ENCODE results near the gene UST.
"Not testable (repeated sequence)": the region's sequence is repeated elsewhere in the genome, so short reads cannot be mapped to it uniquely, and the experiment has no call there.

The UST gene

DNA sequence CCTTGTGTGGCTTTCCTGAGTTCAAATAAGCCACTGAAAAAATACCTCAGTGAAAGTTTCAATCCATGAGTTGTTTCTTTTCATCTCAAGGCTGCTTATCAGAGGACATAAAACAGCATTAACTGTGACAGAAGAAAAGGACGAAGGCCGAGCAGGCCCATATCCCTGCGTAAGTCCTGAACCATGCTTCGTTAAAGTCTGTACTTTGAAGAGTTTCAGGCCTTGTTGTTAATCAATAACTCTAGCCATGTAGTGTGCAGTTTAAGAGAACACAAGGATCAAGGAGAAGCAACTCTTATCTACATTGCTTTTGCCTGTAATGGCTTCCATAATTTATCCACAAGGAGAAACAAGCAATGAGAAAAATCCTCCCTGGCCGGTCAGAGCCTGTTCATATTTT, 165.4 kb downstream of the UST start:
- whole genome bisulfite sequencing, result 83% methylated on average over 4 of the region's 5 CpGs
- Histone ChIP-seq H2BK5ac (ENCODE audit: low read depth, low read length, poor library complexity, severe bottlenecking) (no peak overlapping the region), H4K91ac (ENCODE audit: low read length) (no peak overlapping the region)

GRCh38 chr6:148915810-148916209, 169.0 kb downstream of the UST start:
- 91% methylated on average over 1 of the region's 1 CpG for WGBS
- Histone ChIP-seq H2AFZ (ENCODE audit: low read depth, low read length) (no peak overlapping the region), H3K14ac (ENCODE audit: low read length in 2 of 2) (no peak overlapping the region), H3K9ac (ENCODE audit: low read length) (no peak overlapping the region), H3K4me2 (ENCODE audit: low read length, poor library complexity, severe bottlenecking) (no peak overlapping the region), H3K4me3 (ENCODE audit: insufficient read depth in 1 of 2, low read depth in 1 of 2, low read length in 2 of 2) (no peak overlapping the region), H3K27ac (ENCODE audit: low read length, poor library complexity, severe bottlenecking) (no peak overlapping the region), H3K4me1 (ENCODE audit: control insufficient read depth, insufficient read depth, low read depth, low read length) (no peaks in the 10 kb centered on the region), H2BK15ac (ENCODE audit: low read depth, poor library complexity, severe bottlenecking) (no peak overlapping the region), H3K79me1 (replicated peaks; ENCODE audit: low read length, poor library complexity, severe bottlenecking) (peaks cover 2% of the 10 kb centered on the region), H2BK5ac (ENCODE audit: low read depth, low read length, poor library complexity, severe bottlenecking) (no peak overlapping the region), H3K4ac (ENCODE audit: low read depth in 1 of 2, low read length in 2 of 2) (no peak overlapping the region), H2BK12ac (ENCODE audit: low read length in 2 of 2) (no peak overlapping the region), H3K36me3 (ENCODE audit: control insufficient read depth in 1 of 2, insufficient read depth in 2 of 2, low read depth in 1 of 2, low read length in 2 of 2) (no peaks in the 10 kb centered on the region), H3K18ac (ENCODE audit: low read depth in 1 of 2, low read length in 2 of 2) (no peak overlapping the region), H2BK120ac (ENCODE audit: low read depth, low read length) (no peak overlapping the region), H3K27me3 (ENCODE audit: control insufficient read depth in 1 of 2, insufficient read depth in 1 of 2, low read length in 2 of 2) (no peaks in the 10 kb centered on the region), H3K9me3 (ENCODE audit: control insufficient read depth, low read length) (peaks cover 4% of the 10 kb centered on the region), H4K8ac (ENCODE audit: low read length) (no peak overlapping the region), H3K23ac (ENCODE audit: low read length in 2 of 2) (no peak overlapping the region), H4K91ac (ENCODE audit: low read length) (no peak overlapping the region), H2AK5ac (ENCODE audit: low read length, severe bottlenecking) (no peak overlapping the region)
- no peak for DNase-seq

More for the DNA sequence above, 165.4 kb downstream of the UST start:
- no peaks in the 10 kb centered on the region for H3K36me3 ChIP-seq (ENCODE audit: control insufficient read depth in 1 of 2, insufficient read depth in 2 of 2, low read depth in 1 of 2, low read length in 2 of 2)
- no peaks in the 10 kb centered on the region for H3K4me1 ChIP-seq (ENCODE audit: control insufficient read depth, insufficient read depth, low read depth, low read length)
- H3K9ac ChIP-seq (ENCODE audit: low read length), result no peak overlapping the region
- H3K4ac ChIP-seq (ENCODE audit: low read depth in 1 of 2, low read length in 2 of 2), result no peak overlapping the region
- no peak overlapping the region for H4K8ac ChIP-seq (ENCODE audit: low read length)
- no peak overlapping the region for H3K18ac ChIP-seq (ENCODE audit: low read depth in 1 of 2, low read length in 2 of 2)
- peaks cover 4% of the 10 kb centered on the region for H3K9me3 ChIP-seq (ENCODE audit: control insufficient read depth, low read length)
- H2BK120ac ChIP-seq (ENCODE audit: low read depth, low read length), result no peak overlapping the region
- no peaks in the 10 kb centered on the region for H3K79me1 ChIP-seq (replicated peaks; ENCODE audit: low read length, poor library complexity, severe bottlenecking)
- H3K23ac ChIP-seq (ENCODE audit: low read length in 2 of 2), result no peak overlapping the region
- DNase-seq, result no peak
- no peak overlapping the region for H2AFZ ChIP-seq (ENCODE audit: low read depth, low read length)
- no peak overlapping the region for H2BK12ac ChIP-seq (ENCODE audit: low read length in 2 of 2)
- H3K14ac ChIP-seq (ENCODE audit: low read length in 2 of 2), result no peak overlapping the region
- H3K4me3 ChIP-seq (ENCODE audit: insufficient read depth in 1 of 2, low read depth in 1 of 2, low read length in 2 of 2), result no peak overlapping the region
- no peak overlapping the region for H2BK15ac ChIP-seq (ENCODE audit: low read depth, poor library complexity, severe bottlenecking)
- no peaks in the 10 kb centered on the region for H3K27me3 ChIP-seq (ENCODE audit: control insufficient read depth in 1 of 2, insufficient read depth in 1 of 2, low read length in 2 of 2)
- no peak overlapping the region for H3K4me2 ChIP-seq (ENCODE audit: low read length, poor library complexity, severe bottlenecking)
- no peak overlapping the region for H3K27ac ChIP-seq (ENCODE audit: low read length, poor library complexity, severe bottlenecking)
- H2AK5ac ChIP-seq (ENCODE audit: low read length, severe bottlenecking), result no peak overlapping the region

- not testable (repeated sequence) for H3K36me3 ChIP-seq (ENCODE audit: control insufficient read depth in 1 of 2, insufficient read depth in 2 of 2, low read depth in 1 of 2, low read length in 2 of 2); H3K27ac ChIP-seq (ENCODE audit: low read length, poor library complexity, severe bottlenecking); H2BK120ac ChIP-seq (ENCODE audit: low read depth, low read length); H2BK5ac ChIP-seq (ENCODE audit: low read depth, low read length, poor library complexity, severe bottlenecking); H3K4me2 ChIP-seq (ENCODE audit: low read length, poor library complexity, severe bottlenecking); H3K27me3 ChIP-seq (ENCODE audit: control insufficient read depth in 1 of 2, insufficient read depth in 1 of 2, low read length in 2 of 2); H4K8ac ChIP-seq (ENCODE audit: low read length); H3K4me1 ChIP-seq (ENCODE audit: control insufficient read depth, insufficient read depth, low read depth, low read length); H3K79me1 ChIP-seq (replicated peaks; ENCODE audit: low read length, poor library complexity, severe bottlenecking); H3K9ac ChIP-seq (ENCODE audit: low read length); H3K14ac ChIP-seq (ENCODE audit: low read length in 2 of 2); H3K4ac ChIP-seq (ENCODE audit: low read depth in 1 of 2, low read length in 2 of 2); H2BK12ac ChIP-seq (ENCODE audit: low read length in 2 of 2); DNase-seq; H2AK5ac ChIP-seq (ENCODE audit: low read length, severe bottlenecking); H3K4me3 ChIP-seq (ENCODE audit: insufficient read depth in 1 of 2, low read depth in 1 of 2, low read length in 2 of 2); H2BK15ac ChIP-seq (ENCODE audit: low read depth, poor library complexity, severe bottlenecking); H3K18ac ChIP-seq (ENCODE audit: low read depth in 1 of 2, low read length in 2 of 2); H4K91ac ChIP-seq (ENCODE audit: low read length); H2AFZ ChIP-seq (ENCODE audit: low read depth, low read length); H3K9me3 ChIP-seq (ENCODE audit: control insufficient read depth, low read length); H3K23ac ChIP-seq (ENCODE audit: low read length in 2 of 2)
- 95% methylated on average over 10 of the region's 10 CpGs for WGBS
Measured at GRCh38 chr6:148916485-148916884, 169.7 kb downstream of the UST start.

DNA sequence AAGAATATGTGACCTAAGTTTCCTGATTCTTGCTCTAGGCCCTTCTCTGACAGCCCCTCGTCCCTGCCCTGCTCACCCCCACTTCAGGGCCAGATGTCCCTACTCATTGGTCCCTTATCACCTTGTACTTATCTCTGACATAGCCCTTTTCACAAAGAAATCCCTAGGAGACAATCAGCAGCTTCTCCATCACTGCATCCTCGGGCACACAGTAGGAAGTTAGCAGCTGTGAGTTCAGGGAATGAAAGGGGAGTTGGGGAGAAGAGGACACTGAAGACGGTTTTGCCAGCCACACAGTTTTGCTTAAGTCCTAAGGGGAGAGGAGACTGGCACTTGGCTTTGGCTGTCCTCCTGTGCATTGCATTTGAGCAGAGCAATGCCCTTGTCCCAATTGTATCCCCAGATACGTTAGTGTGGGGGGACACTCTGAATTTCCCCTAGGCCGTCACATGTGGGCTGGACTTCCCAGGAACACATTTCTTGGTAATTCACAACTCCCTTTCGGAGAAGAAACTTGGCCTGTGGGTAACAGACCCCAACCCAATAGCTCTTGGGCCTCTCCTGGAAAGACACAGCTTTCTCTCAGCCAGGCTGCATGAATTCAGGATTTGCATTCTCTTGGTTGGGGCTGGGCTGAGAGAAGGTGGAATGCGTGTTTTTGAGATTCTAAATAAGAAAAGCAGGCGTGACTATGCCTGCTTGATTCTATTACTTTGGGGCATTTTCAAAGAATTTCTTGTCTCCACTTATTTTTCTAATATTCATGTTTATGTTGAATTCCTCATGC, 177.6 kb downstream of the UST start:
- H3K9me3 ChIP-seq (ENCODE audit: control insufficient read depth, low read length), result no peaks in the 10 kb centered on the region
- H3K79me1 ChIP-seq (replicated peaks; ENCODE audit: low read length, poor library complexity, severe bottlenecking), result peaks cover 2% of the 10 kb centered on the region
- DNase-seq, result no peak
- H3K18ac ChIP-seq (ENCODE audit: low read depth in 1 of 2, low read length in 2 of 2), result no peak overlapping the region
- H3K4ac ChIP-seq (ENCODE audit: low read depth in 1 of 2, low read length in 2 of 2), result peak overlapping the region in 1 of 2 experiments; percentile 13
- no peak overlapping the region for H3K4me3 ChIP-seq (ENCODE audit: insufficient read depth in 1 of 2, low read depth in 1 of 2, low read length in 2 of 2)
- no peaks in the 10 kb centered on the region for H3K27me3 ChIP-seq (ENCODE audit: control insufficient read depth in 1 of 2, insufficient read depth in 1 of 2, low read length in 2 of 2)
- no peak overlapping the region for H3K27ac ChIP-seq (ENCODE audit: low read length, poor library complexity, severe bottlenecking)
- H2BK15ac ChIP-seq (ENCODE audit: low read depth, poor library complexity, severe bottlenecking), result no peak overlapping the region
- no peak overlapping the region for H2BK12ac ChIP-seq (ENCODE audit: low read length in 2 of 2)
- H3K4me1 ChIP-seq (ENCODE audit: control insufficient read depth, insufficient read depth, low read depth, low read length), result no peaks in the 10 kb centered on the region
- H3K23ac ChIP-seq (ENCODE audit: low read length in 2 of 2), result no peak overlapping the region
- WGBS, result 64% methylated on average over 6 of the region's 8 CpGs
- no peak overlapping the region for H2BK120ac ChIP-seq (ENCODE audit: low read depth, low read length)
- no peak overlapping the region for H3K9ac ChIP-seq (ENCODE audit: low read length)
- no peak overlapping the region for H2AFZ ChIP-seq (ENCODE audit: low read depth, low read length)
- H3K36me3 ChIP-seq (ENCODE audit: control insufficient read depth in 1 of 2, insufficient read depth in 2 of 2, low read depth in 1 of 2, low read length in 2 of 2), result no peaks in the 10 kb centered on the region
- no peak overlapping the region for H3K4me2 ChIP-seq (ENCODE audit: low read length, poor library complexity, severe bottlenecking)
- no peak overlapping the region for H4K91ac ChIP-seq (ENCODE audit: low read length)
- no peak overlapping the region for H2BK5ac ChIP-seq (ENCODE audit: low read depth, low read length, poor library complexity, severe bottlenecking)
- H4K8ac ChIP-seq (ENCODE audit: low read length), result no peak overlapping the region
- peak overlapping the region in 1 of 2 experiments; percentile 11 for H3K14ac ChIP-seq (ENCODE audit: low read length in 2 of 2)
- no peak overlapping the region for H2AK5ac ChIP-seq (ENCODE audit: low read length, severe bottlenecking)

All from mesenchymal stem cell (in vitro differentiated cells and primary cell).